Astrocyte (in vitro differentiated cells and primary cell): ENCODE data around the gene RANBP2. TPM values are rescaled to one million over a fixed set of nuclear protein-coding genes. Genes with fewer than 3 reads are reported as not detected.

Experiments used
- DNase-seq: peaks from one replicate; pipeline ENCODE4 v3.0.0-alpha.2; 2010; ENCODE audit warnings: low read depth
- FAIRE-seq: peaks from 2 replicates; lab custom pipeline; 2011; peaks lifted over from hg19 to GRCh38; lab: Jason Lieb, UNC
- H2AFZ ChIP-seq: 2 replicates; pipeline ENCODE4 v1.6.0; 2012; ENCODE audit warnings: low read depth, low read length, inconsistent platforms
- H3K27ac ChIP-seq: 2 replicates; pipeline ENCODE4 v1.5.1; 2011; ENCODE audit warnings: low read depth, low read length, inconsistent platforms
- H3K27me3 ChIP-seq: 2 replicates; pipeline ENCODE4 v1.6.0; 2011; ENCODE audit warnings: low read length, inconsistent platforms; ENCODE audit not compliant: insufficient read depth
- H3K36me3 ChIP-seq: 2 replicates; pipeline ENCODE4 v1.5.1; 2011; ENCODE audit warnings: low read length, inconsistent platforms; ENCODE audit not compliant: insufficient read depth
- H3K4me1 ChIP-seq: 2 replicates; pipeline ENCODE4 v1.5.1; 2011; ENCODE audit warnings: low read length, inconsistent platforms; ENCODE audit not compliant: insufficient read depth
- H3K4me2 ChIP-seq: 2 replicates; pipeline ENCODE4 v1.6.0; 2012; ENCODE audit warnings: low read length, inconsistent platforms
- H3K4me3 ChIP-seq: 2 replicates; pipeline ENCODE4 v1.5.1; 2011; ENCODE audit warnings: low read depth, mild to moderate bottlenecking, low read length, inconsistent platforms; ENCODE audit not compliant: insufficient read depth
- H3K79me2 ChIP-seq: 2 replicates; pipeline ENCODE4 v1.6.0; 2012; ENCODE audit warnings: mild to moderate bottlenecking, low read length, inconsistent platforms; ENCODE audit not compliant: insufficient read depth
- H3K9ac ChIP-seq: 2 replicates; pipeline ENCODE4 v1.6.0; 2012; ENCODE audit warnings: mild to moderate bottlenecking, low read length, inconsistent platforms
- H3K9me3 ChIP-seq: 2 replicates; pipeline ENCODE4 v1.5.1; 2012; ENCODE audit warnings: low read depth, mild to moderate bottlenecking, low read length, inconsistent platforms; ENCODE audit not compliant: insufficient read depth
- H4K20me1 ChIP-seq: 2 replicates; pipeline ENCODE4 v1.6.0; 2012; ENCODE audit warnings: low read length, inconsistent platforms; ENCODE audit not compliant: insufficient read depth
- H3K27ac Mint-ChIP-seq: one replicate; pipeline ENCODE4 v1.8.0; 2021; ENCODE audit warnings: mild to moderate bottlenecking, mixed read lengths; ENCODE audit not compliant: unreplicated experiment
- H3K27me3 Mint-ChIP-seq: one replicate; pipeline ENCODE4 v1.8.0; 2021; ENCODE audit warnings: low read depth, mixed read lengths; ENCODE audit not compliant: unreplicated experiment
- H3K36me3 Mint-ChIP-seq: one replicate; pipeline ENCODE4 v1.8.0; 2021; ENCODE audit warnings: low read depth, mixed read lengths; ENCODE audit not compliant: unreplicated experiment
- H3K4me1 Mint-ChIP-seq: one replicate; pipeline ENCODE4 v1.8.0; 2021; ENCODE audit warnings: low read depth, mixed read lengths; ENCODE audit not compliant: unreplicated experiment
- H3K4me3 Mint-ChIP-seq: one replicate; pipeline ENCODE4 v1.8.0; 2021; ENCODE audit warnings: mild to moderate bottlenecking, moderate library complexity, mixed read lengths; ENCODE audit not compliant: unreplicated experiment
- H3K9me3 Mint-ChIP-seq: one replicate; pipeline ENCODE4 v1.8.0; 2021; ENCODE audit warnings: mild to moderate bottlenecking, mixed read lengths; ENCODE audit not compliant: unreplicated experiment
- CTCF ChIP-seq: IDR thresholded peaks from 2 replicates; pipeline ENCODE4 v1.5.1; 2011; ENCODE audit warnings: low read depth, mild to moderate bottlenecking, inconsistent platforms, low read length, moderate library complexity; ENCODE audit not compliant: insufficient read depth
- EZH2 ChIP-seq: IDR thresholded peaks from 2 replicates; pipeline ENCODE4 v1.6.1; 2012; ENCODE audit warnings: mild to moderate bottlenecking, low read length, inconsistent platforms; ENCODE audit not compliant: insufficient read depth
- total RNA-seq: library from RNA; stranded (reverse); gene quantifications from 2 replicates; pipeline ENCODE4 v1.2.1, GENCODE V29; 2021

Gene RANBP2
- total RNA-seq, 1 donor from 2014 or later, result 75.4 TPM

GRCh38 chr2:108691447-108691846 lies 27.8 kb upstream of the RANBP2 start:
- H2AFZ ChIP-seq, result no peak overlapping the region
- peaks cover 3% of the 10 kb centered on the region for H3K4me1 Mint-ChIP-seq
- H3K79me2 ChIP-seq, result no peaks in the 10 kb centered on the region
- peaks cover 2% of the 10 kb centered on the region for H3K36me3 Mint-ChIP-seq
- FAIRE-seq (no peak), DNase-seq (no peak)
- no peaks in the 10 kb centered on the region for H3K27me3 Mint-ChIP-seq
- H3K27me3 ChIP-seq, result no peaks in the 10 kb centered on the region
- H3K4me3 Mint-ChIP-seq, result no peak overlapping the region
- TF ChIP-seq CTCF, result no peak
- no peak for TF ChIP-seq EZH2
- H3K9ac ChIP-seq, result no peak overlapping the region
- no peaks in the 10 kb centered on the region for H3K36me3 ChIP-seq
- H3K9me3 Mint-ChIP-seq, result no peaks in the 10 kb centered on the region
- H3K4me1 ChIP-seq, result no peaks in the 10 kb centered on the region
- no peak overlapping the region for H3K4me3 ChIP-seq
- H4K20me1 ChIP-seq, result no peaks in the 10 kb centered on the region
- H3K27ac ChIP-seq, result no peak overlapping the region
- no peak overlapping the region for H3K4me2 ChIP-seq
- no peak overlapping the region for H3K27ac Mint-ChIP-seq
- H3K9me3 ChIP-seq, result no peaks in the 10 kb centered on the region

DNA sequence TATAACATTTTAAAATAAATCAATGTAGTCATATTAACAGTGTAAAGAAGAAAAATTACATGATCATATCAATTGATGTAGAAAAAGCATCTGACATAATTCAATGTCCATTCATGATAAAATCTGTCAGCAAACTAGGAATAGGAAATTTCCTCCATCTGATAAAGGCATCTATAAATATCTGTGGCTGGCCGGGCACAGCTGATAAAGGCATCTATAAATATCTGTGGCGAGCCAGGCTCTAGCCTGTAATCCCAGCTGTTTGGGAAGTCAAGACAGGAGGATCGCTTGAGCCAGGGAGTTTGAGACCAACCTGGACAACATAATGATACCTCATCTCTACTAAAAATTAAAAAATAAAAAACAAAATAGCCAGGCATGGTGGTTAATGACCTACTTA lies 18.1 kb upstream of the RANBP2 start:
- DNase-seq (no peak), FAIRE-seq (no peak)
- no peak overlapping the region for H3K27ac Mint-ChIP-seq
- H3K27me3 ChIP-seq, result no peaks in the 10 kb centered on the region
- no peak overlapping the region for H2AFZ ChIP-seq
- no peak overlapping the region for H3K4me3 Mint-ChIP-seq
- no peak overlapping the region for H3K9ac ChIP-seq
- no peak overlapping the region for H3K4me3 ChIP-seq
- H3K27me3 Mint-ChIP-seq, result no peaks in the 10 kb centered on the region
- H3K4me1 Mint-ChIP-seq, result no peaks in the 10 kb centered on the region
- H3K9me3 Mint-ChIP-seq, result no peaks in the 10 kb centered on the region
- H3K79me2 ChIP-seq, result no peaks in the 10 kb centered on the region
- peaks cover 18% of the 10 kb centered on the region for H3K36me3 Mint-ChIP-seq
- no peaks in the 10 kb centered on the region for H3K36me3 ChIP-seq
- TF ChIP-seq EZH2, result no peak
- TF ChIP-seq CTCF, result no peak
- no peaks in the 10 kb centered on the region for H3K9me3 ChIP-seq
- H3K4me1 ChIP-seq, result no peaks in the 10 kb centered on the region
- no peak overlapping the region for H3K27ac ChIP-seq
- H4K20me1 ChIP-seq, result no peaks in the 10 kb centered on the region
- no peak overlapping the region for H3K4me2 ChIP-seq

DNA sequence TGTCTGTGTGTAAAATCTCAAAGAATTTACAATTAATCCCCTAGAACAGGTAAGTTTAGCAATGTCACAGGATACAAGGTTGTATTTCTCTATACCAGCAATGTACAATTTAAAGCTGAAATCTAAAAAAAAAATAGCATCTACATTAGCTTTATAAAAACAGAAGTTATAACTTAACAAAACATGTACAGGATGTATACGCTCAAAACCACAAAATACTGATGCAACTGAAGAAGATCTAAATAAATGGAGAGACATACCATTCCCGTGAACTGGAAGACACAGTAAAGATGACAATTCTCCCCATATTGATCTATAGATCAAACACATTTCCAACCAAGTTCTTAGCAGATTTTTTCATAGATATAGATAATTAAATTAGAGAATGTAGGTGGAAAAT lies 17.5 kb upstream of the RANBP2 start:
- FAIRE-seq (no peak), DNase-seq (no peak)
- Histone ChIP-seq H3K4me2 (no peak overlapping the region), H3K9me3 (no peaks in the 10 kb centered on the region), H3K79me2 (no peaks in the 10 kb centered on the region), H3K9ac (no peak overlapping the region), H3K36me3 (no peaks in the 10 kb centered on the region), H2AFZ (no peak overlapping the region), H3K4me1 (no peaks in the 10 kb centered on the region), H3K27me3 (no peaks in the 10 kb centered on the region), H3K4me3 (no peak overlapping the region), H3K27ac (no peak overlapping the region), H4K20me1 (no peaks in the 10 kb centered on the region)
- Mint-ChIP-seq H3K9me3 (no peaks in the 10 kb centered on the region), H3K27me3 (no peaks in the 10 kb centered on the region), H3K4me1 (no peaks in the 10 kb centered on the region), H3K27ac (no peak overlapping the region), H3K4me3 (no peak overlapping the region), H3K36me3 (peaks cover 16% of the 10 kb centered on the region)
- TF ChIP-seq EZH2, result no peak
- TF ChIP-seq CTCF, result no peak
